ENCODE results near the gene NFIA. TPM values are rescaled to one million over a fixed set of nuclear protein-coding genes. Genes with fewer than 3 reads are reported as not detected.

NFIA gene
- polyA plus RNA-seq, 1 donor (not counting 4 experiments of a cell fraction or from before 2014, with no cell fraction given), result 14.7 TPM

GRCh38 chr1:61419196-61419595 lies 336.8 kb downstream of the NFIA start:
- H3K4me3 ChIP-seq (ENCODE audit: control insufficient read depth in 2 of 3, extremely low read depth in 1 of 3, insufficient read depth in 2 of 3, low read depth in 1 of 3, low read length in 3 of 3), result no peak overlapping the region
- no peaks in the 10 kb centered on the region for H3K9me1 ChIP-seq (ENCODE audit: control insufficient read depth, extremely low read depth, insufficient read depth, low read length)
- no peak overlapping the region for H2AFZ ChIP-seq (ENCODE audit: control insufficient read depth, low read length)
- no peak overlapping the region for H3K27ac ChIP-seq (ENCODE audit: control insufficient read depth, insufficient read depth, low read length)
- no peaks in the 10 kb centered on the region for H3K79me2 ChIP-seq (ENCODE audit: control insufficient read depth, insufficient read depth, low read length)
- no peak for DNase-seq (ENCODE audit: low read depth, low spot score)
- H3K4me1 ChIP-seq (ENCODE audit: control insufficient read depth, extremely low read depth, insufficient read depth, low read length), result peaks cover 3% of the 10 kb centered on the region
- no peaks in the 10 kb centered on the region for H3K9me3 ChIP-seq (ENCODE audit: control insufficient read depth, low read depth, low read length)
- TF ChIP-seq EZH2 (IDR thresholded peaks at IDR 0.05; ENCODE audit: low read length) (no peak), CTCF (optimal IDR thresholded peaks at IDR 0.05 in 1 of 3, IDR thresholded peaks at IDR 0.05 in 1 of 3, conservative IDR thresholded peaks at IDR 0.05 in 1 of 3; ENCODE audit: extremely low read depth in 1 of 3, insufficient read depth in 2 of 3, low read length in 3 of 3) (no peak)
- no peak overlapping the region for H3K4me2 ChIP-seq (ENCODE audit: control insufficient read depth, extremely low read depth, insufficient read depth, low read depth, low read length)
- H4K20me1 ChIP-seq (ENCODE audit: control insufficient read depth, extremely low read depth, insufficient read depth, low read length), result no peaks in the 10 kb centered on the region
- H3K9ac ChIP-seq (ENCODE audit: control insufficient read depth, extremely low read depth, insufficient read depth, low read length), result no peak overlapping the region
- peaks cover 0 to 1% of the 10 kb centered on the region in 2 experiments for H3K36me3 ChIP-seq (ENCODE audit: control insufficient read depth in 2 of 2, extremely low read depth in 1 of 2, insufficient read depth in 2 of 2, low read length in 2 of 2)
- FAIRE-seq, result no peak
- dilution Hi-C loops (cut with MboI; ENCODE audit: extremely low pct_ligation_motif_present, low sequenced_read_pairs), result no loop called here
- no peaks in the 10 kb centered on the region for H3K27me3 ChIP-seq (ENCODE audit: control insufficient read depth, extremely low read depth, insufficient read depth, low read length)

- Histone ChIP-seq H3K4me3 (ENCODE audit: control insufficient read depth in 2 of 3, extremely low read depth in 1 of 3, insufficient read depth in 2 of 3, low read depth in 1 of 3, low read length in 3 of 3) (no peak overlapping the region), H3K9me3 (ENCODE audit: control insufficient read depth, low read depth, low read length) (no peaks in the 10 kb centered on the region), H3K4me2 (ENCODE audit: control insufficient read depth, extremely low read depth, insufficient read depth, low read depth, low read length) (no peak overlapping the region), H3K79me2 (ENCODE audit: control insufficient read depth, insufficient read depth, low read length) (no peaks in the 10 kb centered on the region), H3K9ac (ENCODE audit: control insufficient read depth, extremely low read depth, insufficient read depth, low read length) (no peak overlapping the region), H3K27me3 (ENCODE audit: control insufficient read depth, extremely low read depth, insufficient read depth, low read length) (no peaks in the 10 kb centered on the region), H2AFZ (ENCODE audit: control insufficient read depth, low read length) (no peak overlapping the region), H3K36me3 (ENCODE audit: control insufficient read depth in 2 of 2, extremely low read depth in 1 of 2, insufficient read depth in 2 of 2, low read length in 2 of 2) (no peaks in the 10 kb centered on the region), H3K4me1 (ENCODE audit: control insufficient read depth, extremely low read depth, insufficient read depth, low read length) (peaks cover 8% of the 10 kb centered on the region), H3K27ac (ENCODE audit: control insufficient read depth, insufficient read depth, low read length) (no peak overlapping the region), H3K9me1 (ENCODE audit: control insufficient read depth, extremely low read depth, insufficient read depth, low read length) (no peaks in the 10 kb centered on the region), H4K20me1 (ENCODE audit: control insufficient read depth, extremely low read depth, insufficient read depth, low read length) (no peaks in the 10 kb centered on the region)
- FAIRE-seq (no peak), DNase-seq (ENCODE audit: low read depth, low spot score) (no peak)
- TF ChIP-seq EZH2 (IDR thresholded peaks at IDR 0.05; ENCODE audit: low read length) (no peak), CTCF (optimal IDR thresholded peaks at IDR 0.05 in 1 of 3, IDR thresholded peaks at IDR 0.05 in 1 of 3, conservative IDR thresholded peaks at IDR 0.05 in 1 of 3; ENCODE audit: extremely low read depth in 1 of 3, insufficient read depth in 2 of 3, low read length in 3 of 3) (no peak)
- dilution Hi-C loops (cut with MboI; ENCODE audit: extremely low pct_ligation_motif_present, low sequenced_read_pairs), result no loop called here
Measured at GRCh38 chr1:61419657-61420056, 337.3 kb downstream of the NFIA start.
